ENCODE data around the gene NFAT5.

The NFAT5 gene

DNA sequence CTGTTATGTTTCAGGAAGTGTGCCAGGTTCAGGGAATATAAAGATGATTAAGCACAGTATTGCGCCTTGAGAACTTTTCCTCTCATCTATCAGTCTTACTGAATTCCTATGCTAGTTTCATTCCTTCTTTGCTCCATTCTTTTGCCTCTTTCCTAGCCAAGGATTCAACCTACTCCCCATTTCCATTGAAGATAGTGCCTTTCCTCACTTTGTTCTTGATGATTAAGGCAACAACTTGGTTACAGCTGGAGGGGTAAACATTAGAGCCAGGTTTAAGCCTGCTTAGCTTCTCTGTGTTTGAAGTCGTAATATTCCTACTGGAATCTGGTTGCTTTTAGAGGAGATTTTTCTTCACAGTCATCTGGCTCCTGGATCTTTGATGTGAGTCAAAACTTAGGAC is 85.5 kb downstream of the NFAT5 start:
- TF ChIP-seq, protein P1, sequence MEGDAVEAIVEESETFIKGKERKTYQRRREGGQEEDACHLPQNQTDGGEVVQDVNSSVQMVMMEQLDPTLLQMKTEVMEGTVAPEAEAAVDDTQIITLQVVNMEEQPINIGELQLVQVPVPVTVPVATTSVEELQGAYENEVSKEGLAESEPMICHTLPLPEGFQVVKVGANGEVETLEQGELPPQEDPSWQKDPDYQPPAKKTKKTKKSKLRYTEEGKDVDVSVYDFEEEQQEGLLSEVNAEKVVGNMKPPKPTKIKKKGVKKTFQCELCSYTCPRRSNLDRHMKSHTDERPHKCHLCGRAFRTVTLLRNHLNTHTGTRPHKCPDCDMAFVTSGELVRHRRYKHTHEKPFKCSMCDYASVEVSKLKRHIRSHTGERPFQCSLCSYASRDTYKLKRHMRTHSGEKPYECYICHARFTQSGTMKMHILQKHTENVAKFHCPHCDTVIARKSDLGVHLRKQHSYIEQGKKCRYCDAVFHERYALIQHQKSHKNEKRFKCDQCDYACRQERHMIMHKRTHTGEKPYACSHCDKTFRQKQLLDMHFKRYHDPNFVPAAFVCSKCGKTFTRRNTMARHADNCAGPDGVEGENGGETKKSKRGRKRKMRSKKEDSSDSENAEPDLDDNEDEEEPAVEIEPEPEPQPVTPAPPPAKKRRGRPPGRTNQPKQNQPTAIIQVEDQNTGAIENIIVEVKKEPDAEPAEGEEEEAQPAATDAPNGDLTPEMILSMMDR (IDR thresholded peaks at IDR 0.05; ENCODE audit: borderline replicate concordance, control extremely low read depth, extremely low read depth, insufficient read depth, missing control alignments), result no peak
- in situ Hi-C loops (cut with MboI; ENCODE audit: low sequenced_read_pairs, unreplicated experiment), result no loop called here
- no peak for DNase-seq (ENCODE audit: low spot score)

DNA sequence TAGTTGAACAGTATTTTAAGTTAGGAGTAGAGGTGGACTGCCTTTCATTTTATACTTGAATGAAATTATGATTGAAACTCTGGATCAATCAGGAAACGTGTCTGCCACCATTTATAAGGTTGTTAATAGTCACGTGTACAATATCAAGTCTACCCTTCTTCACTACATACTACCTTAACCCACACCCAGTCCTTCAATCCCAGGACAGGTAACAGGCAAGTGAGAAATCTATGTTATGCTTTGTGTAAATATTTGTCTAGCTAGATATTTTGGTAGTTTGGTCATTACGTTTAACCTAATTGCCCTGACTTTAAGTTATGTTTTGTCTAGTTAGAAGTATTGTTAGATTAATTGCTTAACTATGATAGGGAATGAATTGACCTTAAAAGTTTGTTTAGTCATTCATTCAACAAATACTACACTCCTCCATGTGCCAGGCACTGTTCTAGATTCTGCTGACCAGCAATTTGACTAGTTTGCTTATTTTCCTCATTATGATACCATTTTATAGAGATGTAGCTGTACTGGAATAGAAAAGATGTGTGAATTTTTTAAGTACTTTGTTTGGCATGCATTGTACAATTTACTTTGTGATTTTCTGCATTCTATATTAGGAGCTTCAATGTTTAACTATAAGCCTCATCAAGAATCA is 88.6 kb downstream of the NFAT5 start:
- DNase-seq (ENCODE audit: low spot score), result no peak
- in situ Hi-C loops (cut with MboI; ENCODE audit: low sequenced_read_pairs, unreplicated experiment), result no loop called here
- TF ChIP-seq, protein P1 (IDR thresholded peaks at IDR 0.05; ENCODE audit: borderline replicate concordance, control extremely low read depth, extremely low read depth, insufficient read depth, missing control alignments), result no peak

DNA sequence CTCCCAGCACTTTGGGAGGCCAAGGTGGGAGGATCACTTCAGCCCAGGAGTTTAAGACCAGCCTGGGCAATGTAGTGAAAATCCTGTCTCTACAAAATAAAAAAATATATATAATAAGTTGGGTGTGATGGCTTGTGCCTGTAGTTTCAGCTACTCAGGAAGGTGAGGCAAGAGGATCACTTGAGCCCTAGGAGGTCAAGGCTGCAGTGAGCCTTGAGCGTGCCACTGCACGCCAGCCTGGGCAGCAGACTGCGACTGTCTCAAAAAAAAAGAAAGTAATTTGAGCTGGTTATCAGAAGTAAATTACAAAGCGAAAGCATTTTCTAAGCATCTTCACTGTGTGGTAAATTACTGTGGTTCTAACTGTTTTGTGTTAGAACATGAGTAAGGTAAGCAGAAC is 94.4 kb downstream of the NFAT5 start:
- TF ChIP-seq, protein P1 (IDR thresholded peaks at IDR 0.05; ENCODE audit: borderline replicate concordance, control extremely low read depth, extremely low read depth, insufficient read depth, missing control alignments), result no peak
- in situ Hi-C loops (cut with MboI; ENCODE audit: low sequenced_read_pairs, unreplicated experiment), result no loop called here
- DNase-seq (ENCODE audit: low spot score), result no peak

DNA sequence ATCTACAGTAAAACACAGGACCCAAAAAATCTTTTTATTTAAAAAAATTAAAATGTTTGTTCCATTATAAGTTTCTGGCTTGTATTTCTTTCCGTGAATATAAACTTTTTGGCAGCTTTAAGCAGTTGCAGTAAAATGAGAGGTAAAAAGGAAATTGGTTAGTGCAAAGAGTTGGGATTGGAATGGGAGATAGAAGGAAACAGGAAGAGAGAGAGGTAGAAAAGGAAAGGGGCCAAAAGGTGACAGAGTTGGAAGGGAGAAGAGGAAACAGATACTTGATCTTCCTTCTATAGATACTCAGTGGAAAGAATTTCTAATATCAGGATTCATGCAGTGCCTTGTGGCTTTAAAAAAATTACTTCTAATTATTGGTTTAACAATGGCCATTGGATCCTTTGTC is 97.1 kb downstream of the NFAT5 start:
- in situ Hi-C loops (cut with MboI; ENCODE audit: low sequenced_read_pairs, unreplicated experiment), result no loop called here
- DNase-seq (ENCODE audit: low spot score), result no peak
- TF ChIP-seq, protein P1 (IDR thresholded peaks at IDR 0.05; ENCODE audit: borderline replicate concordance, control extremely low read depth, extremely low read depth, insufficient read depth, missing control alignments), result no peak

DNA sequence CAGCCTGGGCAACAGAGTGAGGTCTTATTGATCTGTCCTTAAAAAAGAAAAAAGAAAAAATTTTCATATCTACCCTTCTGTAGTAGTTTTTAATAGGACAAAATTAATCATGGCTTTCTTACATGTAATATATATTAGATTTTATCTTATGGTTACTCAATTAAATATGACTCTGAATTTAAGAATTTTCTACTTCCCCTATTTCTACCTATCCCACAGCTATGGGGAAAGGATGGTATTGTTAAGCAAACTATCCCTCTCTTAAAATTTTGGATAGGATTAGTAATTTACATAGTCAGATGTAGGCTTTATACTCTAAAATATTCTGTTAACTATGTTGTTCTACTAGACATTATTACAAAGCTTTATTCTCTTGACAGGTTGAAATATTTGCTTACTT is 98.1 kb downstream of the NFAT5 start:
- no peak for DNase-seq (ENCODE audit: low spot score)
- in situ Hi-C loops (cut with MboI; ENCODE audit: low sequenced_read_pairs, unreplicated experiment), result no loop called here
- TF ChIP-seq, protein P1 (IDR thresholded peaks at IDR 0.05; ENCODE audit: borderline replicate concordance, control extremely low read depth, extremely low read depth, insufficient read depth, missing control alignments), result no peak

DNA sequence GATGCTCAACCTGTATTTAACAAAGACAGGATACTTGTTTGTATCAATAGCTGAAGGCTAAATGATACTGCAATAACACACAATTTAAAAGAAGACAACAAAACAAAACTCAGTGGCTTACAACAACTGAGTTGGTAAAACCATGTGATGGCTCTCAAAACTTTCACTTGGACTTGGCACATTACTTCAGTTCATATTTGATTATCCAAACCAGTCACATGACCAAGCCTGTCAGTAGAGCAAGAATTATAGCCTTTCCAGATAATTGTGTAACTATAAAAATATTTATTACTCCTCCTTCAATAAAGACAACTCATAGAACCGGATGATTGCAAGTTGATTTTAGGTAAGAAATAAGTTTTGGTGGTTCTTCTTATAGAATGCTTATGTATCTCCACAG is 103.8 kb downstream of the NFAT5 start:
- DNase-seq (ENCODE audit: low spot score), result no peak
- TF ChIP-seq, protein P1 (IDR thresholded peaks at IDR 0.05; ENCODE audit: borderline replicate concordance, control extremely low read depth, extremely low read depth, insufficient read depth, missing control alignments), result no peak
- in situ Hi-C loops (cut with MboI; ENCODE audit: low sequenced_read_pairs, unreplicated experiment), result no loop called here
